PC-9 (cell line): ENCODE data around the gene OR10J1. TPM values are rescaled to one million over a fixed set of nuclear protein-coding genes. Genes with fewer than 3 reads are reported as not detected.
"Not testable (repeated sequence)": the region's sequence is repeated elsewhere in the genome, so short reads cannot be mapped to it uniquely, and the experiment has no call there.

Experiments
- BruUV-seq: library from RNA; stranded (reverse); fragments of 400-500 nt; replicated peaks from 2 replicates; lab custom pipeline; 2021; lab: Mats Ljungman, UMichigan
- CTCF ChIA-PET: fragments of 300-600 bp; sonication (Branson Sonifier 250); formaldehyde crosslinking; loops from one replicate; lab custom pipeline; 2022; ENCODE audit warnings: antibody characterized with exemption; lab: Charles Lee
- POLR2A ChIA-PET: fragments of 300-600 bp; sonication (Branson Sonifier 250); formaldehyde crosslinking; loops from one replicate; lab custom pipeline; 2022; ENCODE audit warnings: antibody characterized with exemption; ENCODE audit not compliant: unreplicated experiment; lab: Charles Lee
- DNase-seq, 2 experiments: peaks; one replicate each; pipeline versions ENCODE4 v3.0.0 to v3.0.0-alpha.2; 2015 to 2022; ENCODE audit warnings: mixed read lengths in 1 of 2
- H2AFZ ChIP-seq: fragments of 200-600 bp; sonication (generic); 2 replicates; pipeline ENCODE4 v1.8.1; 2017; ENCODE audit warnings: antibody characterized with exemption
- H3F3A ChIP-seq: fragments of 200-600 bp; sonication (generic); 2 replicates; pipeline ENCODE4 v1.8.1; 2017; ENCODE audit warnings: antibody characterized with exemption, mild to moderate bottlenecking, low read depth; ENCODE audit not compliant: insufficient read depth
- H3K27ac ChIP-seq: fragments of 200-600 bp; sonication (generic); 2 replicates; pipeline ENCODE4 v1.6.1; 2016; ENCODE audit warnings: mixed run types
- H3K27me3 ChIP-seq: fragments of 200-600 bp; sonication (generic); 2 replicates; pipeline ENCODE4 v1.6.1; 2016; ENCODE audit warnings: low read depth, mixed run types; ENCODE audit not compliant: insufficient read depth
- H3K36me3 ChIP-seq: fragments of 200-600 bp; sonication (generic); 2 replicates; pipeline ENCODE4 v1.6.1; 2016; ENCODE audit warnings: low read depth, mixed run types
- H3K4me1 ChIP-seq: fragments of 200-600 bp; sonication (generic); replicated peaks from 2 replicates; pipeline ENCODE4 v1.6.1; 2016; ENCODE audit warnings: mixed run types; ENCODE audit not compliant: insufficient read depth
- H3K4me2 ChIP-seq: fragments of 200-600 bp; sonication (generic); 2 replicates; pipeline ENCODE4 v1.6.1; 2017; ENCODE audit warnings: mixed run types
- H3K4me3 ChIP-seq: fragments of 200-600 bp; sonication (generic); 2 replicates; pipeline ENCODE4 v1.6.1; 2016; ENCODE audit warnings: mixed run types
- H3K79me2 ChIP-seq: fragments of 200-600 bp; sonication (generic); 2 replicates; pipeline ENCODE4 v1.6.1; 2017; ENCODE audit warnings: low read depth, mixed run types
- H3K9me2 ChIP-seq: fragments of 200-600 bp; sonication (generic); 2 replicates; pipeline ENCODE4 v1.8.1; 2017; ENCODE audit warnings: mild to moderate bottlenecking; ENCODE audit not compliant: insufficient read depth
- H3K9me3 ChIP-seq: fragments of 200-600 bp; sonication (generic); 2 replicates; pipeline ENCODE4 v1.8.1; 2016; ENCODE audit warnings: low read depth; ENCODE audit not compliant: insufficient read depth
- H4K20me1 ChIP-seq: fragments of 200-600 bp; sonication (generic); 2 replicates; pipeline ENCODE4 v1.8.1; 2017; ENCODE audit not compliant: insufficient read depth
- EZH2 ChIP-seq: fragments of 200-600 bp; sonication (generic); IDR thresholded peaks from 2 replicates; pipeline ENCODE4 v1.8.0; 2017; ENCODE audit warnings: antibody characterized with exemption, low read depth
- intact Hi-C: fragments of 100-400 bp; cut with micrococcal nuclease; formaldehyde crosslinking; loops from one replicate; pipeline ENCODE4 v1.10.0; 2022; ENCODE audit not compliant: unreplicated experiment
- total RNA-seq: library from RNA; stranded (reverse); gene quantifications from 2 replicates; pipeline ENCODE4 v1.2.3, GENCODE V29; 2021
- TF ChIP-seq, protein P1 (sequence below): fragments of 200-600 bp; sonication (generic); conservative IDR thresholded peaks from 2 replicates; pipeline ENCODE4 v1.6.1; 2017; ENCODE audit warnings: mixed run types, antibody characterized with exemption, mild to moderate bottlenecking, moderate library complexity

OR10J1 gene
- total RNA-seq, 1 experiment from 2014 or later = not detected

GRCh38 chr1:159448181-159448580, 8.7 kb downstream of the OR10J1 start:
- POLR2A ChIA-PET = no interaction called here
- BruUV-seq = no TSS peak
- intact Hi-C loops = no loop called here

DNA sequence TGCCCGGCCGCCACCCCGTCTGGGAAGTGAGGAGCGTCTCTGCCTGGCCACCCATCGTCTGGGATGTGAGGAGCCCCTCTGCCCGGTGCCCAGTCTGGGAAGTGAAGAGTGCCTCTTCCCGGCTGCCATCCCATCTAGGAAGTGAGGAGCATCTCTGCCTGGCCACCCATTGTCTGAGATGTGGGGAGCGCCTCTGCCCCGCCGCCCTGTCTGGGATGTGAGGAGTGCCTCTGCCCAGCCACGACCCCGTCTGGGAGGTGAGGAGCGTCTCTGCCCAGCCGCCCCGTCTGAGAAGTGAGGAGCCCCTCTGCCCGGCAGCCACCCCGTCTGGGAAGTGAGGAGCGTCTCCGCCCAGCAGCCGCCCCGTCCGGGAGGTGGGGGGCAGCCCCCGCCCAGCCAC, 10.1 kb downstream of the OR10J1 start:
- H3K79me2 ChIP-seq, CTCF ChIA-PET, POLR2A ChIA-PET: not testable (repeated sequence)

More at GRCh38 chr1:159448181-159448580, 8.7 kb downstream of the OR10J1 start:
- Histone ChIP-seq H3K4me1 (no peaks in the 10 kb centered on the region), H3K4me2 (no peak overlapping the region), H2AFZ (no peak overlapping the region), H3F3A (no peaks in the 10 kb centered on the region), H3K27me3 (no peaks in the 10 kb centered on the region), H3K27ac (no peak overlapping the region), H3K36me3 (no peaks in the 10 kb centered on the region), H3K9me3 (no peaks in the 10 kb centered on the region), H4K20me1 (no peaks in the 10 kb centered on the region), H3K4me3 (no peak overlapping the region), H3K9me2 (no peaks in the 10 kb centered on the region; the same call in 1 of the 2 replicates), H3K79me2 (no peaks in the 10 kb centered on the region)
- CTCF ChIA-PET = no interaction called here
- no peak for TF ChIP-seq EZH2
- TF ChIP-seq, protein P1, sequence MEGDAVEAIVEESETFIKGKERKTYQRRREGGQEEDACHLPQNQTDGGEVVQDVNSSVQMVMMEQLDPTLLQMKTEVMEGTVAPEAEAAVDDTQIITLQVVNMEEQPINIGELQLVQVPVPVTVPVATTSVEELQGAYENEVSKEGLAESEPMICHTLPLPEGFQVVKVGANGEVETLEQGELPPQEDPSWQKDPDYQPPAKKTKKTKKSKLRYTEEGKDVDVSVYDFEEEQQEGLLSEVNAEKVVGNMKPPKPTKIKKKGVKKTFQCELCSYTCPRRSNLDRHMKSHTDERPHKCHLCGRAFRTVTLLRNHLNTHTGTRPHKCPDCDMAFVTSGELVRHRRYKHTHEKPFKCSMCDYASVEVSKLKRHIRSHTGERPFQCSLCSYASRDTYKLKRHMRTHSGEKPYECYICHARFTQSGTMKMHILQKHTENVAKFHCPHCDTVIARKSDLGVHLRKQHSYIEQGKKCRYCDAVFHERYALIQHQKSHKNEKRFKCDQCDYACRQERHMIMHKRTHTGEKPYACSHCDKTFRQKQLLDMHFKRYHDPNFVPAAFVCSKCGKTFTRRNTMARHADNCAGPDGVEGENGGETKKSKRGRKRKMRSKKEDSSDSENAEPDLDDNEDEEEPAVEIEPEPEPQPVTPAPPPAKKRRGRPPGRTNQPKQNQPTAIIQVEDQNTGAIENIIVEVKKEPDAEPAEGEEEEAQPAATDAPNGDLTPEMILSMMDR = no peak
- DNase-seq = no peak

GRCh38 chr1:159459551-159459950, 20.0 kb downstream of the OR10J1 start:
- H3K9me3 ChIP-seq = no peaks in the 10 kb centered on the region
- H3K27ac ChIP-seq = no peak overlapping the region
- no peaks in the 10 kb centered on the region for H3K36me3 ChIP-seq
- H3F3A ChIP-seq = no peaks in the 10 kb centered on the region
- no peaks in the 10 kb centered on the region for H3K27me3 ChIP-seq
- no peaks in the 10 kb centered on the region for H3K79me2 ChIP-seq
- no peaks in the 10 kb centered on the region for H3K9me2 ChIP-seq
- no peak for TF ChIP-seq EZH2
- TF ChIP-seq, protein P1 = no peak
- H3K4me2 ChIP-seq = no peak overlapping the region
- H3K4me3 ChIP-seq = no peak overlapping the region
- no TSS peak for BruUV-seq
- DNase-seq = no peak
- no peak overlapping the region for H2AFZ ChIP-seq
- ChIA-PET POLR2A (no interaction called here), CTCF (no interaction called here)
- H3K4me1 ChIP-seq = no peaks in the 10 kb centered on the region
- H4K20me1 ChIP-seq = no peaks in the 10 kb centered on the region
- intact Hi-C loops = no loop called here

More for the DNA sequence above, 10.1 kb downstream of the OR10J1 start:
- H3K27me3 ChIP-seq, intact Hi-C loops, H3K4me3 ChIP-seq, H3K4me2 ChIP-seq, H2AFZ ChIP-seq, BruUV-seq, H3K4me1 ChIP-seq, H3K9me2 ChIP-seq, DNase-seq, H4K20me1 ChIP-seq, H3F3A ChIP-seq, H3K27ac ChIP-seq, H3K9me3 ChIP-seq, H3K36me3 ChIP-seq: not testable (repeated sequence)

GRCh38 chr1:159465191-159465603, 25.7 kb downstream of the OR10J1 start:
- Histone ChIP-seq H4K20me1 (no peaks in the 10 kb centered on the region), H3K4me2 (peak overlapping the region; percentile 29; the same call in 1 of the 2 replicates), H3K4me3 (no peak overlapping the region), H3K79me2 (no peaks in the 10 kb centered on the region), H2AFZ (no peak overlapping the region), H3F3A (no peaks in the 10 kb centered on the region), H3K27ac (no peak overlapping the region), H3K9me3 (no peaks in the 10 kb centered on the region), H3K36me3 (no peaks in the 10 kb centered on the region), H3K27me3 (no peaks in the 10 kb centered on the region; the same call in 1 of the 2 replicates), H3K9me2 (no peaks in the 10 kb centered on the region), H3K4me1 (no peaks in the 10 kb centered on the region)
- ChIA-PET CTCF (no interaction called here), POLR2A (no interaction called here)
- intact Hi-C loops = no loop called here
- TF ChIP-seq, protein P1 = no peak
- no peak for TF ChIP-seq EZH2
- DNase-seq = no peak
- BruUV-seq = no TSS peak
